Neural cell (in vitro differentiated cells): ENCODE data around the gene NPLOC4. TPM values are rescaled to one million over a fixed set of nuclear protein-coding genes. Genes with fewer than 3 reads are reported as not detected.

ENCODE experiments used
- H2AFZ ChIP-seq: fragments of 200-600, 300-800 bp; sonication (generic), shearing (Covaris generic); 2 replicates; pipeline ENCODE4 v1.6.0; 2014; ENCODE audit warnings: low read depth, mild to moderate bottlenecking, antibody characterized with exemption, low read length, moderate library complexity
- H3F3A ChIP-seq: fragments of 200-600 bp; shearing (Covaris generic); 2 replicates; pipeline ENCODE4 v1.6.1; 2016; ENCODE audit warnings: mild to moderate bottlenecking, moderate library complexity, mixed read lengths, antibody characterized with exemption, low read length; ENCODE audit not compliant: insufficient read depth, poor library complexity, severe bottlenecking
- H3K27ac ChIP-seq: fragments of 200-600, 300-800 bp; sonication (generic), shearing (Covaris generic); 2 replicates; pipeline ENCODE4 v1.5.1; 2014; ENCODE audit warnings: mild to moderate bottlenecking, low read length, moderate library complexity
- H3K27me3 ChIP-seq: fragments of 300-800, 200-600 bp; sonication (generic), shearing (Covaris generic); 2 replicates; pipeline ENCODE4 v1.6.0; 2014; ENCODE audit warnings: mild to moderate bottlenecking, low read depth, low read length, moderate library complexity; ENCODE audit not compliant: insufficient read depth
- H3K36me3 ChIP-seq: fragments of 300-800, 200-600 bp; sonication (generic), shearing (Covaris generic); 2 replicates; pipeline ENCODE4 v1.5.1; 2014; ENCODE audit warnings: mild to moderate bottlenecking, antibody characterized with exemption, low read length, moderate library complexity; ENCODE audit not compliant: insufficient read depth
- H3K4me2 ChIP-seq: fragments of 300-800, 200-600 bp; sonication (generic), shearing (Covaris generic); 2 replicates; pipeline ENCODE4 v1.6.0; 2014; ENCODE audit warnings: mild to moderate bottlenecking, low read length
- H3K4me3 ChIP-seq: fragments of 300-800, 200-600 bp; sonication (generic), shearing (Covaris generic); 2 replicates; pipeline ENCODE4 v1.5.1; 2014; ENCODE audit warnings: mild to moderate bottlenecking, low read length, moderate library complexity
- H3K79me2 ChIP-seq: fragments of 200-600 bp; shearing (Covaris generic); replicated peaks from 2 replicates; pipeline ENCODE4 v1.6.0; 2014; ENCODE audit warnings: mild to moderate bottlenecking, low read length, moderate library complexity; ENCODE audit not compliant: insufficient read depth
- H3K9ac ChIP-seq: fragments of 300-800, 200-600 bp; sonication (generic), shearing (Covaris generic); 2 replicates; pipeline ENCODE4 v1.6.1; 2016; ENCODE audit warnings: mild to moderate bottlenecking, low read length, mixed read lengths
- H3K9me2 ChIP-seq: fragments of 200-600 bp; shearing (Covaris generic); 2 replicates; pipeline ENCODE4 v1.6.1; 2016; ENCODE audit warnings: mild to moderate bottlenecking, low read length, mixed read lengths; ENCODE audit not compliant: insufficient read depth
- H3K9me3 ChIP-seq: fragments of 200-600, 300-800 bp; sonication (generic), shearing (Covaris generic); 2 replicates; pipeline ENCODE4 v1.6.1; 2016; ENCODE audit warnings: mild to moderate bottlenecking, mixed run types, low read length, moderate library complexity, mixed read lengths
- H4K20me1 ChIP-seq: fragments of 200-600 bp; shearing (Covaris generic); 2 replicates; pipeline ENCODE4 v1.6.1; 2016; ENCODE audit warnings: mild to moderate bottlenecking, mixed run types; ENCODE audit not compliant: insufficient read depth
- EP300 ChIP-seq: fragments of 450-650 bp; conservative IDR thresholded peaks from 2 replicates; pipeline ENCODE4 v1.6.1; 2014; ENCODE audit warnings: antibody characterized with exemption, mild to moderate bottlenecking, moderate library complexity; ENCODE audit not compliant: poor library complexity, severe bottlenecking
- EZH2 ChIP-seq: fragments of 200-600, 300-800 bp; shearing (Covaris generic), sonication (generic); IDR thresholded peaks from 2 replicates; pipeline ENCODE4 v1.6.1; 2014; ENCODE audit warnings: antibody characterized with exemption, low read length, borderline replicate concordance, mild to moderate bottlenecking; ENCODE audit not compliant: insufficient read depth, poor library complexity, severe bottlenecking
- MXI1 ChIP-seq: fragments of 450-650 bp; conservative IDR thresholded peaks from 2 replicates; pipeline ENCODE4 v1.6.1; 2014; ENCODE audit warnings: antibody characterized with exemption, mild to moderate bottlenecking; ENCODE audit not compliant: poor library complexity, severe bottlenecking
- POLR2AphosphoS5 ChIP-seq: IDR thresholded peaks from 2 replicates; pipeline ENCODE4 v1.6.1; 2012
- RAD21 ChIP-seq: fragments of 450-650 bp; conservative IDR thresholded peaks from 2 replicates; pipeline ENCODE4 v1.6.1; 2014; ENCODE audit warnings: antibody characterized with exemption, mild to moderate bottlenecking, moderate library complexity
- SMC3 ChIP-seq: fragments of 450-650 bp; conservative IDR thresholded peaks from 2 replicates; pipeline ENCODE4 v1.6.1; 2014; ENCODE audit warnings: antibody characterized with exemption, mild to moderate bottlenecking, moderate library complexity; ENCODE audit not compliant: poor library complexity
- TAF1 ChIP-seq: IDR thresholded peaks from 2 replicates; pipeline ENCODE4 v1.6.1; 2012; ENCODE audit warnings: low read depth
- polyA plus RNA-seq: library from polyadenylated mRNA; depleted of rRNA; stranded (reverse); fragments of >200 nt; gene quantifications from 2 replicates; pipeline ENCODE4 v1.2.3, GENCODE V29; 2014
- TF ChIP-seq, protein P1 (sequence below): IDR thresholded peaks from 2 replicates; pipeline ENCODE4 v1.6.1; 2012; ENCODE audit warnings: borderline replicate concordance
- TF ChIP-seq, protein P2 (sequence below): fragments of 450-650 bp; IDR thresholded peaks from 2 replicates; pipeline ENCODE4 v1.5.1; 2014; ENCODE audit warnings: antibody characterized with exemption, mild to moderate bottlenecking, moderate library complexity; ENCODE audit not compliant: poor library complexity, severe bottlenecking

Gene NPLOC4
- polyA plus RNA-seq, 1 donor from 2014 or later: 32.3 TPM

DNA sequence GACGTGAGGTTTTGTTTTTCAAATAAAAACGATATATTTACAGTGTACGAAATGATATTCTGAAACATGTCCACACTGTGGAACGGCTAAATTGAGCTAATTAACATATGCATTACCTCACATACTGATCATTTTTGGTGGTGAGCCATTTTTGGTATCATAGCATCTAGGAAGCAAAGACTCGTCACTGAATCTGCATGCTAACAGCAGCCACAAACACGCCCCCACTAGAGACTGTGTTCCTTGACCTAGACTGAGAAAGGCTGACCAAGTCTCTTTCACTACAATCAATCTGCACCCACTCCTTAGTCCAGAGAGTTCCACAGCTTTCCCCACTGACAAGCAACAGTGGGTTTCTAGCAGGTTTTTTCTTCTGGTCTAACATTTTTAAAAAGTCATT is 29.5 kb downstream of the NPLOC4 start:
- Histone ChIP-seq H3K4me2 (no peak overlapping the region), H2AFZ (no peak overlapping the region), H3F3A (no peaks in the 10 kb centered on the region), H3K79me2 (no peaks in the 10 kb centered on the region), H3K9ac (no peak overlapping the region), H3K27me3 (no peaks in the 10 kb centered on the region), H3K9me3 (no peaks in the 10 kb centered on the region), H3K9me2 (no peaks in the 10 kb centered on the region), H3K36me3 (peaks cover 8% of the 10 kb centered on the region), H3K27ac (no peak overlapping the region), H4K20me1 (no peaks in the 10 kb centered on the region), H3K4me3 (no peak overlapping the region)
- TF ChIP-seq TAF1 (no peak), RAD21 (no peak), MXI1 (no peak), EP300 (no peak), POLR2AphosphoS5 (no peak), SMC3 (no peak), EZH2 (no peak)
- TF ChIP-seq, protein P1, sequence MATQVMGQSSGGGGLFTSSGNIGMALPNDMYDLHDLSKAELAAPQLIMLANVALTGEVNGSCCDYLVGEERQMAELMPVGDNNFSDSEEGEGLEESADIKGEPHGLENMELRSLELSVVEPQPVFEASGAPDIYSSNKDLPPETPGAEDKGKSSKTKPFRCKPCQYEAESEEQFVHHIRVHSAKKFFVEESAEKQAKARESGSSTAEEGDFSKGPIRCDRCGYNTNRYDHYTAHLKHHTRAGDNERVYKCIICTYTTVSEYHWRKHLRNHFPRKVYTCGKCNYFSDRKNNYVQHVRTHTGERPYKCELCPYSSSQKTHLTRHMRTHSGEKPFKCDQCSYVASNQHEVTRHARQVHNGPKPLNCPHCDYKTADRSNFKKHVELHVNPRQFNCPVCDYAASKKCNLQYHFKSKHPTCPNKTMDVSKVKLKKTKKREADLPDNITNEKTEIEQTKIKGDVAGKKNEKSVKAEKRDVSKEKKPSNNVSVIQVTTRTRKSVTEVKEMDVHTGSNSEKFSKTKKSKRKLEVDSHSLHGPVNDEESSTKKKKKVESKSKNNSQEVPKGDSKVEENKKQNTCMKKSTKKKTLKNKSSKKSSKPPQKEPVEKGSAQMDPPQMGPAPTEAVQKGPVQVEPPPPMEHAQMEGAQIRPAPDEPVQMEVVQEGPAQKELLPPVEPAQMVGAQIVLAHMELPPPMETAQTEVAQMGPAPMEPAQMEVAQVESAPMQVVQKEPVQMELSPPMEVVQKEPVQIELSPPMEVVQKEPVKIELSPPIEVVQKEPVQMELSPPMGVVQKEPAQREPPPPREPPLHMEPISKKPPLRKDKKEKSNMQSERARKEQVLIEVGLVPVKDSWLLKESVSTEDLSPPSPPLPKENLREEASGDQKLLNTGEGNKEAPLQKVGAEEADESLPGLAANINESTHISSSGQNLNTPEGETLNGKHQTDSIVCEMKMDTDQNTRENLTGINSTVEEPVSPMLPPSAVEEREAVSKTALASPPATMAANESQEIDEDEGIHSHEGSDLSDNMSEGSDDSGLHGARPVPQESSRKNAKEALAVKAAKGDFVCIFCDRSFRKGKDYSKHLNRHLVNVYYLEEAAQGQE: no peak
- TF ChIP-seq, protein P2, sequence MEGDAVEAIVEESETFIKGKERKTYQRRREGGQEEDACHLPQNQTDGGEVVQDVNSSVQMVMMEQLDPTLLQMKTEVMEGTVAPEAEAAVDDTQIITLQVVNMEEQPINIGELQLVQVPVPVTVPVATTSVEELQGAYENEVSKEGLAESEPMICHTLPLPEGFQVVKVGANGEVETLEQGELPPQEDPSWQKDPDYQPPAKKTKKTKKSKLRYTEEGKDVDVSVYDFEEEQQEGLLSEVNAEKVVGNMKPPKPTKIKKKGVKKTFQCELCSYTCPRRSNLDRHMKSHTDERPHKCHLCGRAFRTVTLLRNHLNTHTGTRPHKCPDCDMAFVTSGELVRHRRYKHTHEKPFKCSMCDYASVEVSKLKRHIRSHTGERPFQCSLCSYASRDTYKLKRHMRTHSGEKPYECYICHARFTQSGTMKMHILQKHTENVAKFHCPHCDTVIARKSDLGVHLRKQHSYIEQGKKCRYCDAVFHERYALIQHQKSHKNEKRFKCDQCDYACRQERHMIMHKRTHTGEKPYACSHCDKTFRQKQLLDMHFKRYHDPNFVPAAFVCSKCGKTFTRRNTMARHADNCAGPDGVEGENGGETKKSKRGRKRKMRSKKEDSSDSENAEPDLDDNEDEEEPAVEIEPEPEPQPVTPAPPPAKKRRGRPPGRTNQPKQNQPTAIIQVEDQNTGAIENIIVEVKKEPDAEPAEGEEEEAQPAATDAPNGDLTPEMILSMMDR: no peak

GRCh38 chr17:81603846-81604610 is 32.9 kb downstream of the NPLOC4 start:
- Histone ChIP-seq H3K9me3 (no peaks in the 10 kb centered on the region), H3K4me3 (no peak overlapping the region), H3K9ac (no peak overlapping the region), H3K36me3 (peaks cover 8% of the 10 kb centered on the region), H3K9me2 (no peaks in the 10 kb centered on the region), H3K27ac (no peak overlapping the region), H3F3A (no peaks in the 10 kb centered on the region), H3K4me2 (no peak overlapping the region), H3K27me3 (no peaks in the 10 kb centered on the region), H2AFZ (no peak overlapping the region), H4K20me1 (no peaks in the 10 kb centered on the region), H3K79me2 (no peaks in the 10 kb centered on the region)
- TF ChIP-seq POLR2AphosphoS5: no peak
- TF ChIP-seq RAD21: no peak
